Activated CD4-positive, alpha-beta memory T cell treated with anti-CD3 and anti-CD28 coated beads, Interleukin-2, amount 10 ng/mL, durations not matched to agents 7 days and 5 days (primary cell): ENCODE measurements around the gene DPM3. TPM values are rescaled to one million over a fixed set of nuclear protein-coding genes. Genes with fewer than 3 reads are reported as not detected.
A peak's percentile ranks its signal among the peaks of the same experiment; 100 is the strongest.

Experiments
- CTCF ChIA-PET: fragments of 350-600 bp; sonication (Branson Sonifier 250); formaldehyde crosslinking; loops from one replicate; lab custom pipeline; 2021; ENCODE audit warnings: antibody characterized with exemption, inconsistent platforms; lab: Charles Lee
- POLR2A ChIA-PET: fragments of 350-600 bp; sonication (Branson Sonifier 250); formaldehyde crosslinking; loops from one replicate; lab custom pipeline; 2021; ENCODE audit warnings: antibody characterized with exemption; lab: Charles Lee
- DNase-seq: peaks from one replicate; pipeline ENCODE4 v3.0.0-alpha.2; 2020
- H3K27ac Mint-ChIP-seq: one replicate; pipeline ENCODE4 v1.8.0; 2021; ENCODE audit warnings: mild to moderate bottlenecking, mixed read lengths
- H3K27me3 Mint-ChIP-seq: one replicate; pipeline ENCODE4 v1.8.0; 2021; ENCODE audit warnings: mixed read lengths
- H3K36me3 Mint-ChIP-seq: one replicate; pipeline ENCODE4 v1.8.0; 2021; ENCODE audit warnings: low read depth, mixed read lengths
- H3K4me1 Mint-ChIP-seq: one replicate; pipeline ENCODE4 v1.8.0; 2021; ENCODE audit warnings: mixed read lengths
- H3K4me3 Mint-ChIP-seq: one replicate; pipeline ENCODE4 v1.8.0; 2021; ENCODE audit warnings: mild to moderate bottlenecking, mixed read lengths
- H3K9me3 Mint-ChIP-seq: one replicate; pipeline ENCODE4 v1.8.0; 2021; ENCODE audit warnings: mixed read lengths
- total RNA-seq, 2 experiments: library from RNA; stranded (reverse); gene quantifications; one replicate each; pipeline ENCODE4 v1.2.3, GENCODE V29; 2021

The DPM3 gene
- total RNA-seq, 2 experiments from 2014 or later = 80.2 to 80.6 TPM

DNA sequence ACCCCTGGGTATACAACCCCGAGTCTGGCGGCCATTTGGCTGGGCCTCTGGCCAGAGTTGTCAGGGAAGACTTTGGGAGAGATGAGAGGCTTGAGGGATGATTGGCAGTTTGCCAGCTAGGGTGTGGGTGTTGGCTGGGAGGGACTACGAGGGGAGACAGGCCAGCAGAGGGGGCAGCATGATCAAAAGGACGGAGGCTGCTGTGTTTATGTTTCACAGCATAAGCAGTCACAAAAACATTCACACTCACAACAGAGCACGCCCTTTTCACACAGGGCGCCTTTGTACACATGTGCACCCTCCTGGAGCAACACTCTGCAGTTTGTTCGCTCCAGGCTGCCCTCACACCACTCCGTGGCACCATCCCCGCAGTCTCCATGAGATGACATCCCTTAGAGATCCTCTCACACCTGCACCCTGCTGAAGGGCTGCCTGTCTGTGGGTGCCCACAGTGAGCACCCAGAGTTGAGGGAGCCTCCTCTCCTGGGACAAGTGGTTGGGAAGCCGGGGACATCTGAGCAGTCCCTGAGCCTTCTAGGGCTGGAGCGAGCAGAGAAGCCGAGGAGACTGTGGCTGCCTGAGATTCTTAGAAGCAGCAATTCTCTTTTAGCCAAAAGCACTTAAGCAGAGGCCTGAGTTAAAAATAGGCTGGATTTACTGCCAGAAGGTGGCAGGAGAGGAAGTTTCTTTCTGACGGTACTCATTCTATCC lies 46.3 kb downstream of the DPM3 start:
- no peak for DNase-seq
- Mint-ChIP-seq H3K4me3 (no peak overlapping the region), H3K27ac (no peak overlapping the region), H3K27me3 (peaks cover 30% of the 10 kb centered on the region), H3K9me3 (no peaks in the 10 kb centered on the region), H3K4me1 (peaks cover 5% of the 10 kb centered on the region), H3K36me3 (no peaks in the 10 kb centered on the region)
- POLR2A ChIA-PET = interaction anchor here (1.0 kb wide), 1 partner anchor 79 kb away, joined by 3 read pairs; the partner anchor contains the start of gene KRTCAP2
- CTCF ChIA-PET = interaction anchor here (0.9 to 6.7 kb wide), 5 partner anchors 9 to 79 kb away, joined by 3 to 209 read pairs (median 8); partner anchors contain the start of gene KRTCAP2

DNA sequence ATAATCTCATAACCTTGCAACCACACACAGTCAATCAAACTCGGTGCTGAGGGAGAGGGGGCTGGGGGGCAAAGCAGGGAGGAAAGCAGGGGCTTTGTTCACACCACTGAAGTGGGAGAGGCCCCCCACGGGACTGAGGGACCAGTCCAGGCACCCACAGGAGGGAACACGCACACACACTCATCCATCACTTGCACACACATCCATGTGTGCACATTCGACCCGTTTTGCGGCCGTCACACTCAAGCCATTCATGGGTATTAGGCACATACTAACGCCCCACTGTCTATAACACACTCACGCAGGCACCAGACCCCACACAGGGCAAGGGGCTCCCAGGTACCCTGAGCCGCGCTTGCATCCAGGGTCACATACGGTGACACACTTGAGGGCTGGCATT lies 47.7 kb downstream of the DPM3 start:
- no peaks in the 10 kb centered on the region for H3K36me3 Mint-ChIP-seq
- H3K4me3 Mint-ChIP-seq = no peak overlapping the region
- H3K4me1 Mint-ChIP-seq = peaks cover 5% of the 10 kb centered on the region
- peaks cover 26% of the 10 kb centered on the region for H3K27me3 Mint-ChIP-seq
- POLR2A ChIA-PET = interaction anchor here (1.4 kb wide), 1 partner anchor 75 kb away, joined by 9 read pairs; no protein-coding TSS in a partner anchor
- DNase-seq = no peak
- no peaks in the 10 kb centered on the region for H3K9me3 Mint-ChIP-seq
- CTCF ChIA-PET = interaction anchor here (0.7 to 6.7 kb wide), 4 partner anchors 8 to 148 kb away, joined by 3 to 209 read pairs (median 4); partner anchors contain the start of gene KRTCAP2
- H3K27ac Mint-ChIP-seq = no peak overlapping the region

DNA sequence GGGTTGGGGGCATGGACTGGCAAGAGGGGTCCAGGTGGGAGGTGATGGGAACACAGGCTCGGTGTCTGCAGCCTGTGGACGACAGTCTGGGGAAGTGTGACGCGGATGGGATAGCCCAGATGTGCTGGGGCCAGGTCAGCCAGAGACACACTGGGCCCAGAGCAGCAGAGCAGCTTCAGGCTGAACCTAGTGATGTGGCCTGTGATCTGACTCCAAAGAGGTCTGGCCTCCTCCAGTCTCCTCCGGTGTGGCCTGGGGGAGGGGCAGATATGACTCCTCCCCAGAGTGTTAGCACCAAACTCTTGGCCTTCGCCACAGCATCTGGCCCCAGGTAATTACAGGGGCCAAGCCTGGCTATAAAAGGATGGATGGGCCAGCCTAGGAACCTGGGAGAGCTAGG lies 48.2 kb downstream of the DPM3 start:
- H3K27me3 Mint-ChIP-seq = peaks cover 24% of the 10 kb centered on the region
- no peak for DNase-seq
- H3K36me3 Mint-ChIP-seq = no peaks in the 10 kb centered on the region
- no peak overlapping the region for H3K27ac Mint-ChIP-seq
- no peaks in the 10 kb centered on the region for H3K9me3 Mint-ChIP-seq
- ChIA-PET CTCF (interaction anchor here (0.7 to 6.7 kb wide), 23 partner anchors 8 to 148 kb away, joined by 3 to 209 read pairs (median 4); partner anchors contain the start of genes FLAD1, KRTCAP2 and SLC50A1), POLR2A (interaction anchor here (1.2 to 1.4 kb wide), 3 partner anchors 44 to 81 kb away, joined by 3 to 10 read pairs (median 9); partner anchors contain the start of gene KRTCAP2)
- no peak overlapping the region for H3K4me3 Mint-ChIP-seq
- peaks cover 8% of the 10 kb centered on the region for H3K4me1 Mint-ChIP-seq

DNA sequence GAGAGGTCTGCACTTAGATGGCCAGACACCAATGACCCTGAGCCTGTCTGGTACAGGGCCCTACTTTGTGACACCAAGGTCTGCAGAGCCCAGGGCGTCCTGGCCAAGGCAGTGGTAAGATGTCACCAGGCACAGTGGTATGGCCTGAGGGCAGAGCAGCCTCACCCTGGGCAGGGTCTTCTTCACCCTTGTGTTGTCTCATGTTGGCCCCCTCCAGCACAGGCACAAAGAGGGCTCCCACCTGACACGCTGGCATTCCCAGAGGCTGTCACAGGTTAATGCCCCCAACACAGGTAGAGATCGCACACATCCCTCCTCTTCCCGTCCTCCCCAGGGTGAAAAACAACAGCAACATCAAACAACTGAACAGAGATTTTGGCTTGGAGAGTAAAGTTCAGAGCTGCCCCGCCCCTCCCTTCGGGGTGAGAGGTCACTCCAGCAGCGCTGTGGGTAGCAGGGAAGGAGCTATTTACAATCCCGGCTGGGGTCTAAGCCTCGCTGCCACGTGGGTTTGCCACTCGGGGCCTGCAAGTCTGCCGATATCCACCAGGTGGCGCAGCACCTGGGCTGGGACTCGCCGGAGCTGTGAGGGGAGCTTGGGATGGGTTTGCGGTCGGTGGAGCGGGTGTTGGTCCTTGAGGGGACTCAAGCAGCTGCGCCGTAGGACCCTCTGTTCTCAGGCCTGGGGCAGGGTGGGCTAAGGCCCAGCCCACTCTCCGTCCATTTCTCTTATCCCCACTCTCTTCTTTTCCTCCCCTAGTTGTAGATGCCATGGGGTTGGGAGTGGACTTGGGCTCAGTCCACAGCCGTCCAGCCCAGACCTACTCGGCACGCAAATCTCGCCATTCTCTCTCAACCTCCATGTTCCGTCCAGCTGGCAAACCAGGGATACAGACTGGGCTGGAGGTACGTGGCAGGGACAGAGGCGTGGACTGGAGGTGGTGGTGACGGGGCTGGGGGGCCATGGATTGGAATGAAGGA lies 49.0 kb downstream of the DPM3 start:
- H3K27ac Mint-ChIP-seq = no peak overlapping the region
- POLR2A ChIA-PET = interaction anchor here (0.7 to 1.4 kb wide), 6 partner anchors 39 to 136 kb away, joined by 3 to 10 read pairs (median 4); partner anchors contain the start of gene KRTCAP2
- peaks cover 22% of the 10 kb centered on the region for H3K27me3 Mint-ChIP-seq
- CTCF ChIA-PET = interaction anchor here (0.6 to 6.7 kb wide), 33 partner anchors 8 to 116 kb away, joined by 3 to 209 read pairs (median 4); partner anchors contain the start of genes FLAD1, KRTCAP2 and SLC50A1
- H3K36me3 Mint-ChIP-seq = no peaks in the 10 kb centered on the region
- no peaks in the 10 kb centered on the region for H3K9me3 Mint-ChIP-seq
- peak; percentile 81 for DNase-seq
- no peak overlapping the region for H3K4me3 Mint-ChIP-seq
- H3K4me1 Mint-ChIP-seq = peaks cover 9% of the 10 kb centered on the region

Other genes with a start within 250 kb of the DPM3 start
- 10 to 100 TPM; 40.7 to 41.8 TPM for gene PMVK, start 203.8 kb downstream of the DPM3 start, total RNA-seq
- 100 to 1,000 TPM; 169 TPM for gene PBXIP1, start 184.4 kb downstream of the DPM3 start, total RNA-seq
- 10 to 100 TPM; 48.7 to 49.7 TPM for gene PYGO2, start 178.7 kb downstream of the DPM3 start, total RNA-seq
- 10 to 100 TPM; 80.7 to 80.8 TPM for gene SHC1, start 169.8 kb downstream of the DPM3 start, total RNA-seq
- gene CKS1B, start 165.8 kb downstream of the DPM3 start, total RNA-seq = 100 to 1,000 TPM; 151 to 162 TPM
- gene FLAD1, start 157.2 kb downstream of the DPM3 start, total RNA-seq = 10 to 100 TPM; 34.7 to 35.1 TPM
- gene LENEP, start 146.9 kb downstream of the DPM3 start, total RNA-seq = 1 to 10 TPM in 1 of 2 experiments, under 1 TPM in 1; 0.35 to 1.2 TPM
- 100 to 1,000 TPM; 151 to 152 TPM for gene ZBTB7B, start 137.7 kb downstream of the DPM3 start, total RNA-seq
- gene DCST2, start 106.8 kb downstream of the DPM3 start, total RNA-seq = under 1 TPM; 0.18 to 0.40 TPM
- gene DCST1, start 106.7 kb downstream of the DPM3 start, total RNA-seq = not detected
- 10 to 100 TPM; 73.9 to 76.4 TPM for gene ADAM15, start 89.2 kb downstream of the DPM3 start, total RNA-seq
- 1 to 10 TPM; 6.6 to 8.5 TPM for gene EFNA4, start 76.8 kb downstream of the DPM3 start, total RNA-seq
- 1 to 10 TPM; 3.9 to 4.9 TPM for gene EFNA3, start 61.7 kb downstream of the DPM3 start, total RNA-seq
- gene EFNA1, start 12.7 kb downstream of the DPM3 start, total RNA-seq = not detected
- 10 to 100 TPM; 50.4 to 52.6 TPM for gene SLC50A1, start 4.7 kb downstream of the DPM3 start, total RNA-seq
- gene KRTCAP2, start 32.8 kb upstream of the DPM3 start, total RNA-seq = 100 to 1,000 TPM; 203 to 224 TPM
- gene TRIM46, start 33.3 kb upstream of the DPM3 start, total RNA-seq = 10 to 100 TPM; 17.8 to 18.3 TPM
- gene THBS3, start 67.4 kb upstream of the DPM3 start, total RNA-seq = 10 to 100 TPM; 30.7 to 32.3 TPM
- gene MTX1, start 68.2 kb upstream of the DPM3 start, total RNA-seq = 10 to 100 TPM; 41.2 to 43.1 TPM
- 10 to 100 TPM; 26.3 to 27.3 TPM for gene ENTREP3, start 115.0 kb upstream of the DPM3 start, total RNA-seq
- 10 to 100 TPM; 87.5 to 91.9 TPM for gene SCAMP3, start 121.8 kb upstream of the DPM3 start, total RNA-seq
- gene CLK2, start 133.0 kb upstream of the DPM3 start, total RNA-seq = 10 to 100 TPM; 78.0 to 82.0 TPM
- gene HCN3, start 136.9 kb upstream of the DPM3 start, total RNA-seq = 1 to 10 TPM; 3.7 to 4.9 TPM
- not detected for gene PKLR, start 160.9 kb upstream of the DPM3 start, total RNA-seq
- 100 to 1,000 TPM; 350 to 352 TPM for gene FDPS, start 168.3 kb upstream of the DPM3 start, total RNA-seq
- gene RUSC1, start 180.4 kb upstream of the DPM3 start, total RNA-seq = 10 to 100 TPM; 24.6 to 26.2 TPM